HG03097 (cell line): Measurements from ENCODE around the gene PCBP3.
"Not testable (repeated sequence)": the region's sequence is repeated elsewhere in the genome, so short reads cannot be mapped to it uniquely, and the experiment has no call there.

Experiments used
- ATAC-seq: cut with Tn5 transposase; IDR thresholded peaks from one replicate; pipeline ENCODE4 v1.9.1; 2021; ENCODE audit not compliant: unreplicated experiment, low FRiP score

Gene PCBP3

GRCh38 chr21:45801989-45802388 is 158.5 kb downstream of the PCBP3 start:
- no peak for ATAC-seq

- no peak for ATAC-seq
These were observed 158.9 kb downstream of the PCBP3 start for GRCh38 chr21:45802425-45802824.

- ATAC-seq = no peak
These were observed 159.6 kb downstream of the PCBP3 start for GRCh38 chr21:45802956-45803617.

- ATAC-seq = no peak
These were observed 160.3 kb downstream of the PCBP3 start for GRCh38 chr21:45803618-45804340.

- no peak for ATAC-seq
These were observed 161.3 kb downstream of the PCBP3 start for GRCh38 chr21:45804809-45805313.

- ATAC-seq = no peak
These were observed 161.8 kb downstream of the PCBP3 start for GRCh38 chr21:45805321-45805720.

- ATAC-seq = no peak
These were observed 162.5 kb downstream of the PCBP3 start for GRCh38 chr21:45806042-45806441.

GRCh38 chr21:45808663-45809062 is 165.1 kb downstream of the PCBP3 start:
- ATAC-seq = not testable (repeated sequence)

- no peak for ATAC-seq
These were observed 165.9 kb downstream of the PCBP3 start for GRCh38 chr21:45809421-45809820.

- ATAC-seq = no peak
These were observed 167.6 kb downstream of the PCBP3 start for GRCh38 chr21:45811136-45811535.

- not testable (repeated sequence) for ATAC-seq
These were observed 170.8 kb downstream of the PCBP3 start for GRCh38 chr21:45814210-45814940.

GRCh38 chr21:45815781-45816180 is 172.3 kb downstream of the PCBP3 start:
- ATAC-seq = not testable (repeated sequence)

GRCh38 chr21:45816794-45817193 is 173.3 kb downstream of the PCBP3 start:
- ATAC-seq = no peak

GRCh38 chr21:45817345-45817744 is 173.8 kb downstream of the PCBP3 start:
- no peak for ATAC-seq

- ATAC-seq = no peak
These were observed 174.9 kb downstream of the PCBP3 start for GRCh38 chr21:45818276-45818903.

GRCh38 chr21:45818904-45819285 is 175.4 kb downstream of the PCBP3 start:
- ATAC-seq = no peak

GRCh38 chr21:45819478-45820170 is 176.1 kb downstream of the PCBP3 start:
- ATAC-seq = no peak

GRCh38 chr21:45820171-45821091 is 176.9 kb downstream of the PCBP3 start:
- no peak for ATAC-seq

- ATAC-seq = no peak
These were observed 177.9 kb downstream of the PCBP3 start for GRCh38 chr21:45821315-45821962.
